GM18520 (cell line): ENCODE data around the gene LRP2BP.

Experiments
- ATAC-seq: cut with Tn5 transposase; IDR thresholded peaks from one replicate; pipeline ENCODE4 v1.9.1; 2021; ENCODE audit not compliant: unreplicated experiment

LRP2BP gene

DNA sequence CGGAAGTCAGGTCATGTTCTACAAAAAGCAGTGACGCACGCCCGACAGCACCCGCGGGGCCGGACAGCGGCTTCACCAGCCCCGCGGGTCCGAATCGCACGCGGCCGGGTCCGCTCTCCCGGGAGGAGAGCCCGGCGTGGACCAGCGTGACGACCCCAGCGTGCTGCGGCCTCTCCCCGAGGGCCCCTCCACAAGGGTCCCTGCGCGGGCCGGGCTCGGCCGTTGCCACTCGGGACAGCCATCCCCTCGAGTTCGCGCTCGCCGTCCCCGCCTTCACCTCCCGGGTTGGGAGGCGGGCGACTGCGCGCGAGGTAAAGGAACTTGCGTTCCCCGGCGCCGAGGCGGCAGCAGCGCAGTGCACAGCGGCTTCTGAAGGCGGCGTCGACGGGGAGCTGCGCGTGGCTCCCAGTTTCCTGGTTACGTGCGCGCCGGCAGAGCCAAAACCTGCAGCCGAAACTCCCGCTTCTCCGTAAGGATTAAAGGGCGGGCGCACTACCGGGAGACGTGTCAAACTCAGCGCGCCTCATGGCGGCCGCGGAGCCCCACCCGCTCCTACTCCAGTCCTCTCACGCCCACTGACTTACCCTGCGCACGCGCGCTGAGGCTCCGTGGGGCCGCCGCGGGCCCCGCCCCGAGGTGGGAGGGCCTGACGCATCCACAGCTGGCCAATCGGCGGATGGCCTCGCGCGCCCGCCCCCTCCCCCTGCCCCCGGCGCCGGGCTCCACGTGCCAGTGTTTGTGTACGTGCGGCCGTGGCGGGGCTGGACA lies 416 bp upstream of the LRP2BP start:
- ATAC-seq = peak; percentile 70

DNA sequence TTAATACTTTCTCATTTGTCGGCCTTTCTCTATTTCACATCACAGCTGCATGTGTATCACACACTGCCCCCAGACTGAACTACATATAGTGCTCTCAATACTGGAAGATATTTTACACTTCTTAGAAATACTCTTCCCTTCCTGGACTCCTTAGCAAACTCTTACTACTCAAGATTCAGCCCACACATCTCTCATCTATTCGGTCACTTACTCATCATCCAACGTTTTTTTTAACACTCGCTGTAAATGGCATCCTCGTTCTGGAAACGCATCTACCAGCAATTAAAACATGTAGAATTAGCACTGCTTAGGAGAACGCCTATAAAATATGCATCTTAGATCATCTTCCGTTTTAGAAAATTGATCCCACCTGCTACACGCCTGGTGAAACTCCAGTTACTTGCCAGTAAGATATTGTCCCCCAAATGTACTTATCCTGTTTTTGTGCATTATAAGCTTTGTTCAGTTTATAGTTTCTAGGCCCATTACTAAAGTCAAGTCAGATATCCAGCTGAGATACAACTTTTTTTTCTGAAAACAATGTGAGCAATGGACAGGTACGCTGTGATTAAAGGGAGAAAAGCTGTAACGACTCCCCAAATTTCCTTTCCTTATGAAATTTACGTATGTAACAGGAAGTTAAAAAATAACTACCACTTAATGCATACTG lies 1.0 kb downstream of the LRP2BP start:
- no peak for ATAC-seq

DNA sequence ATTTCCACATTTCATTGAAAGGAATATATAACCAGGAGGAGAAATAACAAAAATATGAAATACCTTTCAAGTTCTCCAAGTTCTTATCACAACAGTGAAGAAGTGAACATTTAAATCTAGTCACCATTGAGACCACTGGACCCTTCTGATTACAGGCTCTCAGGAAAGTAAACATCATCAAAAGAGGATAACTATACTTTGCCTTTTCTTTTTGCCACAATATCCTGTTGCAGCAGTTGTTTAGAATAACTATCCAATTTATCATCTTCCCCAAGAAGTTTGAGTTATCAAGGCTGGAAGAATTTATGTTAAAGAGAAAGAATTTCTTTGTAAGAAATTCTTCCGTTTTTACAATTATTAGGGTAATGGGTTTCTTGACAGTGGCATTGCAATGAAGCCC lies 3.6 kb downstream of the LRP2BP start:
- ATAC-seq = no peak

DNA sequence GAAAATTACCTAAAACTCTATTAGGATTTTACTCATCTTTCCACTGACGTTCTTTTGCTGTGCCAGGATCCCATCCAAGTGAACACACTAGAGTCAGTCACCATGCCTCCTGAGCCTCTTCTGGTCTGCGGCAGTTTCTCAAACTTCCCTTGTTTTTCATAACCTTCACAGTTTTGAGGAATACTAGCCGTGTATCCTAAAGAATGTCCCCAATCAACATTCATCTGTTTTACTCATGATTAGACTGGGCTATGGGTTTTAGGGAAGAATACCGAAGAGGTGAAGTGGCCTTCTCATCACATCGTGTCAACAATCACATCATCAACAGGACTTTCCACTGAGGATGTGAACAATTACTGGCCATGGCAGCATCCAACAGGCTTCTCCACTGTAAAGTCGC lies 4.8 kb downstream of the LRP2BP start:
- no peak for ATAC-seq

DNA sequence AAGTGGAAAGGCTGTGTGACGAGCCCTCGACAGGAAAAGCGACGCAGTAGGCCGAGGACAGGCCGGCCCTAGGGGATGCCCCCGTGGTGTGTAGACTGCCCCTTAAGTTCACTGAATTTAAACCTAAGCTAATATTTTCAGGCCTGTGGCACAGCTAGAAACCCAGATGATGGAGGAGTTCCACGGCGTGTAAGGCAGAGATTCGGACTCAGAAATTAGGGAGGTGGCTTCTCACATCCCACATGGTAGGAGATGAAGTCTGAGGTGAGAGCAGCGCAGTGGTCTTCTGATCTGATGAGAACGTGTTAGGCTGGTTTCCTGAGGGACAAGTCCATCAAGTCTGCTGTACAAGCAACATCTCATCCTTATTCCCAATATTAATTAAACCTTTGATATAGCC lies 7.8 kb downstream of the LRP2BP start:
- no peak for ATAC-seq

DNA sequence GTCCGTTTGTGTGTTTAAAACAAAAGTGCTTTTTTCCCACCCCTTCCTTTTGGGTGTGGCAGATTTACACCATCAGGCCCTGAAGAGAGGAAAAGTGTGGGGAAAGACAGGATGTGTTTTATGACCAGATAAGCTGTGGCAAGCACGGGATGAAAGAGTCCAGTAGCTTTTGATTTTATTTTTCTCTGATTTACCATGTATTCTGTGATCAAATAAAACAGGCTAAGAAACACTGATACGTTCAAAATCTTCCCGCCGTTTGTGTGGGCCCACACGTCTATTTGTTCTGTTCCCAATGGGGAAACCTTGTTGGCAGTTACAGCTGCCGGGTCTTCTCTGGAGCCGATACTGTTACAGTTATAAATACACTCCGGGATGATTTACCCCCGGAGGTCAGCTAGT lies 10.8 kb downstream of the LRP2BP start:
- ATAC-seq = no peak

DNA sequence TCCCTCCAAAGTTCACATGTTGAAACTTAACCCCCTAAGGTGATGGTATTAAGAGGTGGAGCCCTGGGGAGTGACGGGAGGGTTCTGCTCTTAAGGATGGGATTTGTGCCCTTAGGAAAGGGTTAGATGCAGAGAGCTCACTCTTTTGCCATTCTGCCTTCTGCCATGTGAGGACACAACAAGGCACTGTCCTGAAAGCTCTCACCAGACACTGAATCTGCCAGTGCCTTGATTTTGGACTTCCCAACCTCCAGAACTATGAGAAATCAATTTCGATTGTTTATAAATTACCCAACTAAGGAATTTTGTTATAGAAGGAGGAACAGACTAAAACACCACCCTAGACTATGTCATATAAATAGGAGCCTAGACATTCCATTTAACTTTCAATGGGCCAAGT lies 11.7 kb downstream of the LRP2BP start:
- no peak for ATAC-seq

DNA sequence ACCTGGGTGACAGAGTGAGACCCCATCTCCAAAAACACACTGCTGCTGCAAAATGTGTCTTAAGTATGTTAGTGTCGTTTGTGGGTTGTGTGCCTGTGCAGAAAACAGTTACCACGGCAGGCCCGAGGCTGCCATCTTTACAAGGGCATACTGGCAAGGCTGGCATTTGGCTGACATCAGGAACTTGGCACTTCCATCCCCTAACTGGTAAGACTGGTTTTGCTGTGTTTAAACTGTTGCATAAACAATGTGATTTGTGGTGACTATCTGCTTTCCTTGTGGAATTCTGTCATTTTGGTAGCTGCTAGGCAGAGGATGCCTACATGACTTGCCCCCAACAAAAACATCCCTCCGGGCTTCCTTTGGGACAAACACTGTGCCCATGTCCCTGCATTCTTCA lies 12.3 kb downstream of the LRP2BP start:
- no peak for ATAC-seq

DNA sequence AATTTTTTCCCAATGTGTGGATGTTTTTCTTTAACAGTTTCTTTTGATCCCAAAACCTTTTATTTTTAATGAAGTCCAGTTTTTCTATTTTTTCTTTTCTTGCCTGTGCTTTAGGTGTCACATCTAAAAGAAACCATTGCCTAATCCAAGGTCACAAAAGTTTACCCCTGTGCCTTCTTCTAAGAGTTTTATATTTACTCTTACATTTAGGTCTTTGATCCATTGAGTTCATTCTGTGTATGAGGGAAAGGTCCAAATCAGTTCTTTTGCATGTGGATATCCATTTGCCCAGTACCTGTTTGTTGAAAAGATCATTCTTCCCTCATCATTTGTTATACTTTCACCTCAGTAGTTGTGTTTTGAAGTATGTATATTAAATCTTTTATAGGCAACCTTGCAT lies 13.0 kb downstream of the LRP2BP start:
- ATAC-seq = no peak

DNA sequence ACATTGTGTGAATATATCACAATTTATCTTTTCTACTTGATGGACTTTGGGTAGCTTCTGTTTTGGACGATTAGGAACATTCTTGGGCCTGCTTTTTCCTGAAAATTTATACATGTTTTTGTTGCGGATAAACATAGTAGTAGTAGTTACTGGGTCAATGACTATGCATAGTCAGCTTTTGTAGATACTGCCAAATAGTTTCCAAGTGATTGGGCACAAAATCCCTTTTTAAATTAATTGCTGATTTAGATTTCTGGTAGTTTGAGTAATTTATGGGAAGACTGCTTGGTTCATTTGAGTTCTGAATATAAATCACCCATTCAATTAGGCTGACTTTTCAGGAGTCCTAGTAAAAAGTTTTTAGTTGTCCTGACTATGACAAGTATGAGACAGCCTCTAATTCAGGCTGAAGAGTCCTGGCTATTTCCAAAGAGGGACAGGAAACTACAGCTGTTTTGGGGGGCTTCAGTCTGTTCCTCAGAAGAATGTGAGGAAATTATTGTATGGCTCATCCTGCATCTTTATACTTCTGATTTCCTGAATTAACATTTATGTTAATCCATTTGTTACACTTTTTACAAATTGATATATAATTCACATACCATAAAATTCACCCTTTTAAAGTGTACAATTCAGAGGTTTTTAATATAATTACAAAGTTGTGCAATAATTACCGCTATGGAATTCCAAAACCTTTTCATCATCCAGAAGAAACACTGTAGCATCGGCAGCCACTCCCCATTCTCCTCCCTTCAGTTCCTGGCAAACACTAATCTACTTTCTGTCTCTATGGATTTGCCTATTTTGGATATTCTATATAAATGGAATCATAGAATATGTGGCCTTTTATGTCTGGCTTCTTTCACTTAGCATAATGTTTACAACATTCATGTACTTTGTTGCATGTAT lies 14.2 kb downstream of the LRP2BP start:
- ATAC-seq = no peak

DNA sequence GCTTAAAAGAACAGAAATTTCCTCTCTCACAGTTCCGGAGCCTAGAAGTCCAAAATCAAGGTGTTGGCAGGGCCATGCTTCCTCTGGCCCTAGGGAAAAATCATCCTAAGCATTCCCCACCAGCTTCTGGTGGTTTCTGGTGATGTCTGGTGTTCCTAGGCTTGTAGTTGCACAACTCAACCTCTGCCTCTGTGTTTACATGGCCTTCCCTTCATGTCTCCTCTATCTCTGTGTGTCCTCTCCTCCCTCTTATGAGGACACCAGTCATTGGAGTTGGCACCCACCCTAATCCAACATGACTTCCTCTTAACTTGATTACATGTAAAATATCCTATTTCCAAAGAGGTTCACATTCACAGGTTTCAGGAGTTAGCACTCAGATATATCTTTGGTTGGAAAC lies 15.4 kb downstream of the LRP2BP start:
- no peak for ATAC-seq

DNA sequence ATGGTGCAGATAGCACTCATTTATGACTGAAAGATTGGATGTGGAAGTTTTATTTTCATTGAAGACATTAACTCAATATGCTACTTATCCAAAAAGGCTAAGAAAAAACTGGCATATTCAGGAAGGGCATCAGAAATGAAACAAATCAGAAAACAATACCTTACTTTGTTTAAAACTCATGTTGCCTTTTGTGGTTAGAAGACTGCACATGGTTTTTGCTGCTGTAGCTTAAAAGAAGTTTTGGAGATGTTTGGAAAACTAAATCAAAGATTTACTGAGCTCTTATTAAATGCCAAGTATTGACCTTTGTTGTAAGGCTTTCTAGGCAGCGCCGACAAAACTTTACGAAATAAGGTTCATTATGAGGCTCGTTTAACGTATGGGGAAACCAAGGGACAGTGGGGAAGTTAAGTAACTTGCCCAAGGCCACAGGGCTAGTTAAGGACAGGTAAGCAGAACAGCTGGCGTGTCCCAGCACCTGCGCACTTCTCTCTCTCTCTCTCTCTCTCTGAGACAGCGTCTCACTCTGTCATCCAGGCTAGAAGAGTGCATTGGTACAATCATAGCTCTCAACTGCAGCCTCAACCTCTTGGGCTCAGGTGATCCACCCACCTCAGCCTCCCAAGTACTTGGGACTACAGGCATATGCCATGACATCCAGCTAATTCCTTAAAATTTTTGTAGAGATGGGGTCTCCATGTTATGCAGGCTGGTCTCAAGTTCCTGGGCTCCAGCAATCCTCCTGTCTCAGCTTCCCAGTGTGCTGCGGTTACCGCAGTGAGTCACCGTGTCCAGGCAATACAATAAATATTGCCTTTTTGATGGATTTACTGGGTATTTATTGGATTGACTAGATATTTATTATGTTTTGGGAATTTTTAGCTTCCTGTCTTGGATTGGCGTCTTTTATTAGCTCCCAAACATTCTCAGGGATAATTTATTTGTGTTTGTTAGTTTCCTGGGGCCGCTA lies 16.1 kb downstream of the LRP2BP start:
- ATAC-seq = no peak

DNA sequence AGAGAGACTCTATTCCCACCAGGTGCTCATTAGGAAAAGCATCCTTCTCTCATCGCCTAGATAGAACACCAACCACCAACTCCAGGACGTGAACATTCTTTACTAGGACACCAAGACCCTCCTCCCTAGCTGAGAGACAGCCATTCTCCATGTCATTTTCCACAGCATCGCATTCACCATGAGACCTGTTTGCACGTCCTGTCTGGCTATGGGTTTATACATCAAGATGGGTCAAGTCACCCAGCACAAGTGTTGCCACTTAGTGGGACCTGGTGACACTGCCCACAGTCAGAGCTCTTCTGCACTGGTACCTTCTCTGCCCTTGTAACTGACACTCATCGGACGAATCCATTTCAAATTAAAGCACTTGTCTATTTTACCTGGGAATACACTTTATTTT lies 17.5 kb downstream of the LRP2BP start:
- no peak for ATAC-seq

DNA sequence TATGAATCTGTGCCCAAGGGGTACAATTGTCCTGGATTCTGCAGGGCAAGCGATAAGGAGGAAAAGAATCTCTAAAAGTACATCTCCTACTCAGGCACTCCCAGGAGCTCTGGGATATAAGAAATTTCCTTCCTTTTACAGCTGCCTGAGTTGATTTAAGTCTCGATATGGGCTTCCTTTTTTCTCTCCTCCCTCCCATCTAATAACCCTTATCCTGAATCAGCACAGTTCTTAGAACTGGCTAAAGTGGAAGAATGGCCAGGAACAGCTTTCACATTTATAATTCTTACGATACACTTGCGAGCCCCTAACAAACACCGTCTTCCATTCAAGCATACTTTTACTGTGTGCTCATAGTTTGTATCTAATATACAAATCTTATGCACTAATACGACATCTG lies 21.2 kb downstream of the LRP2BP start:
- ATAC-seq = no peak

DNA sequence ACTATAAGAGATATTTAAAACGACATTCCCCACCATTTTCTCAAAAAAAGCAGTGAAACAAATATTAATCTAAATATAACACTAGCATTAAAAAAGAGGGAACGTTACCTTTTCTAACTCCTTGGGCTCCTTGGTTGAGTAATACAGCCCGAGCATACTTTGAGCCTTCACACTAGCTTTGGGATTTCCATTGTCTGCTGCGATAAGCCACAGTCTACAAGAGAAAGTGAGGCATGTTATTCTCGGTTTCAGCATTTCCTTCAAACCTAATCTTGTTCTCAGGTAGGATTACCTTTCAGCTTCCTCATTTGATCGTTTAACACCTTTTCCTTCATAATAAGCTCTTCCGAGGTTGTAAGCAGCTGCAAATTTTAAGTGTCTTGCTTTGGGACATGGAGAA lies 21.7 kb downstream of the LRP2BP start:
- ATAC-seq = no peak

DNA sequence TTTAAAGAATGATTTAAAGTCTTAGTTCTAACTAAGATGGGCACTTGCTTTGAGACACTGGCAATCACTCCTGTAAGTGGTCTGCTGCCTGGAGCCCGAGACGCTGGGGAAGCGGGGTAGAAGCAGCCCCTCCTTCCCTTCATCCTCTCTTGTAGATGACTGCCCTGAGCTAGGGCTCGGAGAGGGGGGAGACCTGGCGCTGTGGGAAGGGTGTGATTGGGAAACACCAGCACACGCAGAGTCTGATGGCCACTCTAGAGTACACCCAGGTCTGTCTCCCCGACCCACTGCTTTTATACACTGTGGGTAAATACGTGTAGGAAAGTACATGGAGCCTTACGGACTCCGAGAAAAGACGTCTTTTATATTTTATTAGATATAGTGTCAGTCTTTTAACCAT lies 24.0 kb downstream of the LRP2BP start:
- no peak for ATAC-seq

DNA sequence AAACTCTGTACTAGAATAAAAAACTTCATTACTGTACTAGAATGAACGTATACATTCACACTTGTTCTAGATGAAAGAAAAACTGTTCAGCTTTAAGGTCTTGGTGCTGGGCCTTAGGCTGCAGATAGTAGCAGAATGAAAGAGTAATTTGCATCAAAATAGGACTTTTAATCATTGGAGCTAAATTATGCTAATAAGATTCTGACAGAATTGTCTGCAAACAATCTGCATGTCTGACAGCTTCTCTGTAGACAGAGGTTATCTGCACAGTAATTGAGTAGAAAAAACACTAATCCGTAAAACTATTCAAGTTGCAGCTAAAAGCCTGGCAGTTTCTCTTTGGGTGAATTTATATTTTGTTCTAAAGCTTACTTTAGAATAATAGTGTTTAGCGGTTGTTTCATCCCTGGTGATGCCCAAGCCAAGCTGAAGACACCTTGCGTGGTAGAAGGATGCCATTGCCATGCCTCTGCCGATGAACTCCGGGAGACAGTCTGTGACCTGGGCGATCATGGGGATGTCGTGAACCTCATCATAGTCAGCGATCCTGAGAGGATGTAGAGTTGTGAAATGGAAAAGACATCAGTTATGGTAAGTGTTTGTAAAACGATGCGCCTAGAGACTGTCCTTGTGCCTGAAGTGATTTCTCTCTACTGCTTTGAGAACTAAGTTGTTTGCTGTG lies 25.3 kb downstream of the LRP2BP start:
- no peak for ATAC-seq

DNA sequence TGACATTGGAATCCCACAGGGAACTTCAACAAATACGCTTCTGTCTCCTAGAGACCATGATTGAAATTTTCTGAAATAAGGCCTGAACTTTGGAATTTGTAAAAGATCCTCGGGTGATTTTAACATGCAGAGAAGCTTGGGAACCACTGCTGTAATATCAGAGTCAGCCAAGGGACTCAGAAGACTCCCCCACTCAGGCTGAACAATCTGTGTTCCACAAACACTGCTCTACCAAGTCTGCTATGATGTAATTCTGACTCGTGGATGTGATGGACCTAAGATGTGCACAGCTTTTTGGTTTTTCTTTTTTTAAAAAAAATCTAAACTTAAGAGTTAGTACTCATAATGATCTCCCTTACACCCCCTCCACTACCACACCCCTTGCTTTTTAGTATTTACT lies 26.0 kb downstream of the LRP2BP start:
- no peak for ATAC-seq

DNA sequence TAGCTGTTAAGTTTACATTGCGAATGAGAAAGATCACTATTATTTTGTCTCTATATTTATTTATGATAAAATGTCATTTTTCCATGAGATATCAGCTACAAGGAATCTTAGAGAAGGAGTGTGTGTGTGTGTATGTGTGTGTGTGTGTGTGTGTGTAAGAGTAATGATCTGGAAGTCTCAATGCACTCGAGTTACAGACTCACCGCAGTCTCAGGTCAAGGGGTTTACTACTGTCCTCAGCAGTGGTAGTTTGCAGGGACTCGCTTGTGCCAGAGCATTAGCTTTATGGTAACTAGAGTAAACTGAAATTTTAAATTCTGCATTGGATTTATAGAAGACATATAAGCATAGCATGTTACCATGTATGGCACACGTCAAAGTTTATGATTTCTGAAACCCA lies 30.8 kb downstream of the LRP2BP start:
- ATAC-seq = no peak

DNA sequence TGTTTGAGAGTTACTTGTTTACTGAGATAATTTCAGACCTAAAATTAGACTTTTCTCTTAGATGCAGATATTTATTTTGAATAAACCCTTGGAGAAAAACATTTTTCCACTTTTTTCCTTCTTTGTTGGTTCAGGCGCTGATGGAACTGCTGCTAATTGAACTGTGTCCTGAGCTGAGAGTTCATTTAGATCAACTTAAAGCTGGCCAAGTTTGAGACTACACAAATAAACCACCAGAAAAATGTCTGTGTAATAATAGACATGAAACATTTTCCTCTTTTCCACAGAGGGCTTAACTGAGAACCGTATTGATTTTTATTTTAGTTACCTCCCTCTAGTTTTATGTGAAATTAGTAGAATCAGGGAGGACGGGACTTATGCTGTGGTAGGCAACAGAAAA lies 32.5 kb downstream of the LRP2BP start:
- ATAC-seq = no peak
